Esophagus muscularis mucosa (tissue), 4 donors: ENCODE results near the gene MYH14. TPM values are rescaled to one million over a fixed set of nuclear protein-coding genes. Genes with fewer than 3 reads are reported as not detected.
"Not testable (repeated sequence)": the region's sequence is repeated elsewhere in the genome, so short reads cannot be mapped to it uniquely, and the experiment has no call there.

Experiments used
- DNase-seq: peaks from one replicate; pipeline ENCODE4 v3.0.0-alpha.2; 2017; ENCODE audit errors: extremely low spot score
- H3K27ac ChIP-seq, 4 donors: fragments of 200-600 bp; sonication (generic); replicated peaks in 1 of 4; 1 replicate in 3 of 4; 2 replicates in 1 of 4; pipeline ENCODE4 v1.5.1; 2016 to 2019; ENCODE audit warnings: mild to moderate bottlenecking in 1 of 4
- H3K27me3 ChIP-seq, 4 donors: fragments of 200-600 bp; sonication (generic); one replicate each; pipeline versions ENCODE4 v1.5.1 to v1.6.0; 2016 to 2019
- H3K36me3 ChIP-seq, 4 donors: fragments of 200-600 bp; sonication (generic); one replicate each; pipeline ENCODE4 v1.5.1; 2016 to 2019
- H3K4me1 ChIP-seq, 4 donors: fragments of 200-600 bp; sonication (generic); one replicate each; pipeline ENCODE4 v1.5.1; 2016 to 2019
- H3K4me3 ChIP-seq, 4 donors: fragments of 200-600 bp; sonication (generic); 1 replicate in 2 of 4; 2 replicates in 2 of 4; pipeline ENCODE4 v1.5.1; 2016 to 2019; ENCODE audit warnings: mild to moderate bottlenecking in 4 of 4, moderate library complexity in 1 of 4
- H3K9me3 ChIP-seq, 4 donors: fragments of 200-600 bp; sonication (generic); 1 replicate in 3 of 4; 2 replicates in 1 of 4; pipeline ENCODE4 v1.5.1; 2016 to 2019
- CTCF ChIP-seq, 3 experiments: fragments of 200-600 bp in 2 of 3; fragments of 450-650 bp in 1 of 3; sonication (generic) in 2 of 3; IDR thresholded peaks; one replicate each; pipeline ENCODE4 v1.5.1; 2017 to 2019; ENCODE audit warnings: antibody characterized with exemption in 3 of 3, mild to moderate bottlenecking in 2 of 3, moderate library complexity in 1 of 3
- EP300 ChIP-seq: sonication (generic); formaldehyde crosslinking; IDR thresholded peaks from one replicate; pipeline ENCODE4 v1.6.1; 2017; ENCODE audit warnings: antibody characterized with exemption
- POLR2A ChIP-seq: fragments of 450-650 bp; IDR thresholded peaks from one replicate; pipeline ENCODE4 v1.6.1; 2017; ENCODE audit warnings: antibody characterized with exemption, moderate library complexity, mild to moderate bottlenecking, low read depth
- POLR2AphosphoS5 ChIP-seq, 2 donors: sonication (generic); formaldehyde crosslinking; IDR thresholded peaks; one replicate each; pipeline ENCODE4 v1.6.1; 2017; ENCODE audit warnings: antibody characterized with exemption in 2 of 2
- WGBS: methylation state at CpG from one replicate; pipeline ENCODE4 v1.1.5; 2018; 5-methylcytosine and 5-hydroxymethylcytosine counted together
- intact Hi-C: fragments of 100-400 bp; cut with DNase I; formaldehyde crosslinking; loops from one replicate; pipeline ENCODE4 v1.15.1; 2023
- total RNA-seq, 4 donors: library from RNA; depleted of rRNA; stranded (reverse); fragments of >200 nt; gene quantifications; one replicate each; pipeline versions ENCODE4 v1.1.0 to v1.2.1, GENCODE V29; 2016

The MYH14 gene
- total RNA-seq, 4 donors from 2014 or later, result 2.5 to 10.1 (median 5.3) TPM

- H3K27ac ChIP-seq, result peak within 1 kb of the TSS; percentile 62 to 82 (median 82)
- intact Hi-C loops, result no loop called here
Observed at GRCh38 chr19:50329146-50329925, 125.9 kb downstream of the MYH14 start, which contains the start of gene KCNC3. Gene KCNC3, minus strand, starts transcription at chr19:50329377. Its CDS starts 295 bp downstream, at chr19:50329082.

GRCh38 chr19:50329926-50330294, 126.5 kb downstream of the MYH14 start:
- H3K4me3 ChIP-seq, result peak overlapping the region; percentile 35 to 59 (median 46)
- DNase-seq, intact Hi-C loops, H3K9me3 ChIP-seq, H3K36me3 ChIP-seq: not testable (repeated sequence)
- H3K27ac ChIP-seq, result peak overlapping the region; percentile 62 to 82 (median 82)
- peaks cover 0 to 92% (median 51%) of the 10 kb centered on the region in 4 donors for H3K27me3 ChIP-seq
- 9% methylated on average over 18 of the region's 18 CpGs for WGBS
- peaks cover 32 to 83% (median 73%) of the 10 kb centered on the region in 4 donors for H3K4me1 ChIP-seq

More at GRCh38 chr19:50329146-50329925, 125.9 kb downstream of the MYH14 start, which contains the start of gene KCNC3:
- TF ChIP-seq POLR2AphosphoS5 (IDR thresholded peaks at IDR 0.05), result peak; percentile 77 to 92
- no peak for TF ChIP-seq POLR2A
- WGBS, result 1% methylated on average over 43 of the region's 43 CpGs
- Histone ChIP-seq H3K9me3 (no peaks in the 10 kb centered on the region), H3K4me1 (peaks cover 32 to 81% (median 73%) of the 10 kb centered on the region in 4 donors), H3K4me3 (peak within 1 kb of the TSS; percentile 39 to 59 (median 46)), H3K27me3 (peaks cover 0 to 87% (median 51%) of the 10 kb centered on the region in 4 donors), H3K36me3 (no peaks in the 10 kb centered on the region)
- peak; percentile 99 for DNase-seq

- TF ChIP-seq CTCF (IDR thresholded peaks at IDR 0.05), result no peak
- TF ChIP-seq POLR2AphosphoS5 (IDR thresholded peaks at IDR 0.05), result peak in 1 of 2 donors; percentile 16
- TF ChIP-seq EP300, result no peak
- Histone ChIP-seq H3K27me3 (peaks cover 0 to 97% (median 51%) of the 10 kb centered on the region in 4 donors), H3K36me3 (no peaks in the 10 kb centered on the region), H3K9me3 (no peaks in the 10 kb centered on the region), H3K27ac (peak overlapping the region; percentile 62 to 82 (median 82)), H3K4me3 (peak overlapping the region; percentile 35 to 59 (median 46)), H3K4me1 (peaks cover 32 to 78% (median 70%) of the 10 kb centered on the region in 4 donors)
- intact Hi-C loops, result no loop called here
- WGBS, result 2% methylated on average over 36 of the region's 48 CpGs
- no peak for DNase-seq
Observed at GRCh38 chr19:50330365-50331078, 127.1 kb downstream of the MYH14 start.

GRCh38 chr19:50331221-50331993, 128.0 kb downstream of the MYH14 start:
- intact Hi-C loops, result no loop called here
- no peak for DNase-seq
- peaks cover 24 to 70% (median 61%) of the 10 kb centered on the region in 4 donors for H3K4me1 ChIP-seq
- peak overlapping the region; percentile 35 to 66 (median 46) for H3K4me3 ChIP-seq
- H3K9me3 ChIP-seq, result no peaks in the 10 kb centered on the region
- H3K27ac ChIP-seq, result peak overlapping the region; percentile 26 to 82 (median 62)
- H3K36me3 ChIP-seq, result no peaks in the 10 kb centered on the region
- no peak for TF ChIP-seq CTCF (IDR thresholded peaks at IDR 0.05)
- no peak for TF ChIP-seq POLR2AphosphoS5 (IDR thresholded peaks at IDR 0.05)
- no peak for TF ChIP-seq POLR2A
- no peak for TF ChIP-seq EP300
- whole genome bisulfite sequencing, result 19% methylated on average over 10 of the region's 10 CpGs
- peaks cover 0 to 88% (median 46%) of the 10 kb centered on the region in 4 donors for H3K27me3 ChIP-seq

GRCh38 chr19:50331994-50332243, 128.5 kb downstream of the MYH14 start:
- no peak for TF ChIP-seq CTCF (IDR thresholded peaks at IDR 0.05)
- no peak for TF ChIP-seq POLR2A
- no peak for TF ChIP-seq EP300
- TF ChIP-seq POLR2AphosphoS5 (IDR thresholded peaks at IDR 0.05), result no peak
- H3K9me3 ChIP-seq, result no peaks in the 10 kb centered on the region
- no peaks in the 10 kb centered on the region for H3K36me3 ChIP-seq
- H3K27me3 ChIP-seq, result peaks cover 0 to 83% (median 41%) of the 10 kb centered on the region in 4 donors
- 30% methylated on average over 2 of the region's 2 CpGs for WGBS
- peak overlapping the region in 1 of 4 donors; percentile 58 for H3K27ac ChIP-seq
- intact Hi-C loops, result no loop called here
- peaks cover 23 to 65% (median 58%) of the 10 kb centered on the region in 4 donors for H3K4me1 ChIP-seq
- H3K4me3 ChIP-seq, result peak overlapping the region in 1 of 4 donors; percentile 66
- DNase-seq, result no peak
